Endothelial cell of umbilical vein (primary cell): ENCODE measurements around the gene CD276.

ENCODE experiments used
- CTCF ChIP-seq, 2 donors: IDR thresholded peaks; 1 replicate in 1 of 2; 2 replicates in 1 of 2; pipeline ENCODE4 v1.5.1; 2011; ENCODE audit warnings: low read length in 2 of 2, mild to moderate bottlenecking in 2 of 2, moderate library complexity in 2 of 2, control low read depth in 1 of 2, inconsistent platforms in 1 of 2, low read depth in 1 of 2; ENCODE audit not compliant: insufficient read depth in 1 of 2; ENCODE audit errors: extremely low read depth in 1 of 2
- EZH2 ChIP-seq: IDR thresholded peaks from 2 replicates; pipeline ENCODE4 v1.6.1; 2012; ENCODE audit warnings: borderline replicate concordance, low read depth, mild to moderate bottlenecking, moderate library complexity, low read length, inconsistent platforms; ENCODE audit not compliant: severe bottlenecking
- FOS ChIP-seq: IDR thresholded peaks from 2 replicates; pipeline ENCODE4 v1.6.1; 2011; ENCODE audit warnings: mild to moderate bottlenecking, low read length, moderate library complexity, borderline replicate concordance; ENCODE audit not compliant: insufficient read depth
- GATA2 ChIP-seq: IDR thresholded peaks from 2 replicates; pipeline ENCODE4 v1.7.0; 2011; ENCODE audit warnings: low read depth, mild to moderate bottlenecking, moderate library complexity, mixed read lengths, low read length; ENCODE audit not compliant: insufficient read length, insufficient read depth
- JUN ChIP-seq: IDR thresholded peaks from 2 replicates; pipeline ENCODE4 v1.6.1; 2011; ENCODE audit warnings: borderline replicate concordance, low read depth; ENCODE audit not compliant: insufficient read length, insufficient read depth
- MAX ChIP-seq: IDR thresholded peaks from 2 replicates; pipeline ENCODE4 v1.6.1; 2011; ENCODE audit not compliant: insufficient read depth, insufficient read length
- POLR2A ChIP-seq: IDR thresholded peaks from 2 replicates; pipeline ENCODE4 v1.6.1; 2012; ENCODE audit warnings: low read depth, mild to moderate bottlenecking, control low read depth, low read length
- POLR2AphosphoS5 ChIP-seq: IDR thresholded peaks from 2 replicates; pipeline ENCODE4 v1.6.1; 2012; ENCODE audit warnings: low read depth, mild to moderate bottlenecking, control low read depth, low read length, moderate library complexity; ENCODE audit not compliant: insufficient read depth

- TF ChIP-seq CTCF (IDR thresholded peaks at IDR 0.05; ENCODE audit: extremely low read depth in 1 of 2, insufficient read depth in 1 of 2, low read depth in 1 of 2, low read length in 2 of 2) (no peak), JUN (no peak), POLR2A (no peak), POLR2AphosphoS5 (no peak), EZH2 (no peak), GATA2 (no peak), MAX (no peak), FOS (no peak)
Observed at GRCh38 chr15:73718694-73719093, 34.5 kb downstream of the CD276 start.
